ENCODE measurements around the gene TENT4A.

DNA sequence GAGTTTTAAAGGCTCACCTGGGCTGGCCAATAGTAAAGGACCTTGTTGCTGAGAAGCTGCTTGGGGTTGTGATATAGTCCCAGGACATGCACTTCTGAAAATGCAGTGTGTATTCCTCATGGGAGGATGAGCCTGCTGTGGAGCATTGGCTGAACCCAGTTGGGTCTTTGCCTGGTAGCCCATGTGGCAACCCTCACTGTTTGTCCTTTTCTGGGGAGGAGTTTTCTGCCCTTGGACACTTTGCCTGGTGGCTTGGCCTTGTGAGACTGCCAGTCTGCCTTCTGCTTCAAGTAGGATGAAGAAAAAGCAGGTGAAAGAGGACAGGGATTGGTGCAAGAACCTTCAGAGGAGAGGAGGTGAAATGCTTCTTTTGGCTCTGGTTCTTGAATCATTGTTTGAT, 4.0 kb downstream of the TENT4A start:
- no peak for TF ChIP-seq CSDC2 (CRISPR knock-in tag; IDR thresholded peaks at IDR 0.05)
- no peak for TF ChIP-seq ZNF70 (CRISPR knock-in tag; IDR thresholded peaks at IDR 0.05)
- TF ChIP-seq, protein P1, sequence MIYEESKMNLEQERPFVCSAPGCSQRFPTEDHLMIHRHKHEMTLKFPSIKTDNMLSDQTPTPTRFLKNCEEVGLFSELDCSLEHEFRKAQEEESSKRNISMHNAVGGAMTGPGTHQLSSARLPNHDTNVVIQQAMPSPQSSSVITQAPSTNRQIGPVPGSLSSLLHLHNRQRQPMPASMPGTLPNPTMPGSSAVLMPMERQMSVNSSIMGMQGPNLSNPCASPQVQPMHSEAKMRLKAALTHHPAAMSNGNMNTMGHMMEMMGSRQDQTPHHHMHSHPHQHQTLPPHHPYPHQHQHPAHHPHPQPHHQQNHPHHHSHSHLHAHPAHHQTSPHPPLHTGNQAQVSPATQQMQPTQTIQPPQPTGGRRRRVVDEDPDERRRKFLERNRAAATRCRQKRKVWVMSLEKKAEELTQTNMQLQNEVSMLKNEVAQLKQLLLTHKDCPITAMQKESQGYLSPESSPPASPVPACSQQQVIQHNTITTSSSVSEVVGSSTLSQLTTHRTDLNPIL (CRISPR knock-in tag; IDR thresholded peaks at IDR 0.05; ENCODE audit: low read depth), result no peak
- no peak for TF ChIP-seq OSR1 (CRISPR knock-in tag; IDR thresholded peaks at IDR 0.05)
- TF ChIP-seq BACH2 (CRISPR knock-in tag; IDR thresholded peaks at IDR 0.05; ENCODE audit: borderline replicate concordance), result no peak
- TF ChIP-seq GLIS3 (CRISPR knock-in tag; IDR thresholded peaks at IDR 0.05), result no peak
- no peak for TF ChIP-seq ESRRG (CRISPR knock-in tag; IDR thresholded peaks at IDR 0.05)
- TF ChIP-seq, protein P2, sequence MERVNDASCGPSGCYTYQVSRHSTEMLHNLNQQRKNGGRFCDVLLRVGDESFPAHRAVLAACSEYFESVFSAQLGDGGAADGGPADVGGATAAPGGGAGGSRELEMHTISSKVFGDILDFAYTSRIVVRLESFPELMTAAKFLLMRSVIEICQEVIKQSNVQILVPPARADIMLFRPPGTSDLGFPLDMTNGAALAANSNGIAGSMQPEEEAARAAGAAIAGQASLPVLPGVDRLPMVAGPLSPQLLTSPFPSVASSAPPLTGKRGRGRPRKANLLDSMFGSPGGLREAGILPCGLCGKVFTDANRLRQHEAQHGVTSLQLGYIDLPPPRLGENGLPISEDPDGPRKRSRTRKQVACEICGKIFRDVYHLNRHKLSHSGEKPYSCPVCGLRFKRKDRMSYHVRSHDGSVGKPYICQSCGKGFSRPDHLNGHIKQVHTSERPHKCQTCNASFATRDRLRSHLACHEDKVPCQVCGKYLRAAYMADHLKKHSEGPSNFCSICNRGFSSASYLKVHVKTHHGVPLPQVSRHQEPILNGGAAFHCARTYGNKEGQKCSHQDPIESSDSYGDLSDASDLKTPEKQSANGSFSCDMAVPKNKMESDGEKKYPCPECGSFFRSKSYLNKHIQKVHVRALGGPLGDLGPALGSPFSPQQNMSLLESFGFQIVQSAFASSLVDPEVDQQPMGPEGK (CRISPR knock-in tag; IDR thresholded peaks at IDR 0.05; ENCODE audit: borderline replicate concordance), result no peak
